ENCODE results near the gene CNTN6. TPM values are rescaled to one million over a fixed set of nuclear protein-coding genes. Genes with fewer than 3 reads are reported as not detected.

CNTN6 gene
- total RNA-seq, 1 experiment from 2014 or later, result not detected

DNA sequence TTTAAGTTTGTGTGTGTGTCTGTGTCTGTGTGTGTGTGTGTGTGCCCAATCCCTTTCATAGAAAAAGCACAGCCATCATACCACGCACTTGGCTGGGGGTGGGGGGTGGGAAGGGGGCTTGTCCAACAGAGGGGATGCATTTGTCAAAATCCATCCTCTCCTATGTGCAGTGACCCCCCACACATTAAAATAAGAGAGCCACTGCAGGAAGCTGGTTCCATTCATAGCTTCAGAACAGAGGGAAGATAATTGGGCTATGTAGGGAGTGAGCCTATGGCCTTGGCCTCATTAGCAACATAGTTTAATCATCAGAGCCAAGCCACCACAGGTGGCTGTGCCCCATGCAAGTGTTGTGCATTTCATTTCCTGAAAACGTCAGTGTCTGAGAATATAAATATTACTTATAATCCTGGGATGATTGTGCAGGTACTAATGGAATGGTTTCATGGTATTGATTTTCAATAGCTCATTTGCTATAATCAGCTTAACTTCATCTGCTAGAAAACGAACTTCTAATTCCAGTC, 330.8 kb downstream of the CNTN6 start:
- Histone ChIP-seq H3K79me1 (ENCODE audit: insufficient read depth, low read depth, low read length, poor library complexity, severe bottlenecking) (no peaks in the 10 kb centered on the region), H2BK20ac (ENCODE audit: low read depth, low read length, poor library complexity, severe bottlenecking) (no peak overlapping the region), H4K8ac (replicated peaks; ENCODE audit: insufficient read length, low read depth, low read length) (no peak overlapping the region), H3K79me2 (ENCODE audit: insufficient read depth, low read length) (no peaks in the 10 kb centered on the region), H3K27ac (ENCODE audit: insufficient read length, low read depth, low read length) (no peak overlapping the region), H2AFZ (ENCODE audit: low read length) (no peak overlapping the region), H3K14ac (ENCODE audit: insufficient read depth, low read length) (no peak overlapping the region), H2AK5ac (ENCODE audit: insufficient read length, low read length) (no peak overlapping the region), H4K91ac (ENCODE audit: insufficient read length, low read depth, low read length) (no peak overlapping the region), H3K4me2 (ENCODE audit: insufficient read depth, insufficient read length, low read length) (no peak overlapping the region), H2BK12ac (ENCODE audit: insufficient read length, low read depth, low read length) (no peak overlapping the region), H3K4ac (ENCODE audit: low read depth, low read length) (no peak overlapping the region), H3K27me3 (ENCODE audit: insufficient read depth, low read length) (no peaks in the 10 kb centered on the region), H3K4me1 (ENCODE audit: insufficient read depth, low read length) (no peaks in the 10 kb centered on the region), H3K9ac (ENCODE audit: extremely low read depth, insufficient read length, low read length) (no peak overlapping the region), H4K20me1 (ENCODE audit: control insufficient read depth, insufficient read depth, insufficient read length) (no peaks in the 10 kb centered on the region), H3K9me3 (ENCODE audit: control insufficient read depth, low read depth, low read length) (no peaks in the 10 kb centered on the region), H3K23ac (ENCODE audit: insufficient read length, low read depth, low read length) (no peak overlapping the region), H3K23me2 (ENCODE audit: insufficient read length, low read depth, low read length, poor library complexity, severe bottlenecking) (no peaks in the 10 kb centered on the region), H2BK15ac (ENCODE audit: low read depth, low read length) (no peak overlapping the region), H3K56ac (ENCODE audit: insufficient read length, low read depth, low read length) (no peak overlapping the region), H2BK5ac (ENCODE audit: insufficient read length, low read length) (no peak overlapping the region), H4K5ac (ENCODE audit: insufficient read length, low read depth, low read length) (no peak overlapping the region), H2BK120ac (ENCODE audit: low read depth, low read length, poor library complexity, severe bottlenecking) (no peak overlapping the region), H3K18ac (ENCODE audit: insufficient read length, low read depth, low read length) (no peak overlapping the region), H3T11ph (ENCODE audit: low read length) (no peak overlapping the region)
- H3K4me1 Mint-ChIP-seq, result peaks cover 0 to 2% of the 10 kb centered on the region in 2 experiments; a peak in 1 of 4 replicates
- H3K27ac Mint-ChIP-seq, result no peak overlapping the region; a peak in 1 of 7 replicates
- no peaks in the 10 kb centered on the region for H3K9me3 Mint-ChIP-seq
- WGBS (ENCODE audit: extremely low coverage, insufficient read length, low lambda C conversion rate), result no CpG with 5 or more reads among the region's 3 CpGs
- TF ChIP-seq, protein P1, sequence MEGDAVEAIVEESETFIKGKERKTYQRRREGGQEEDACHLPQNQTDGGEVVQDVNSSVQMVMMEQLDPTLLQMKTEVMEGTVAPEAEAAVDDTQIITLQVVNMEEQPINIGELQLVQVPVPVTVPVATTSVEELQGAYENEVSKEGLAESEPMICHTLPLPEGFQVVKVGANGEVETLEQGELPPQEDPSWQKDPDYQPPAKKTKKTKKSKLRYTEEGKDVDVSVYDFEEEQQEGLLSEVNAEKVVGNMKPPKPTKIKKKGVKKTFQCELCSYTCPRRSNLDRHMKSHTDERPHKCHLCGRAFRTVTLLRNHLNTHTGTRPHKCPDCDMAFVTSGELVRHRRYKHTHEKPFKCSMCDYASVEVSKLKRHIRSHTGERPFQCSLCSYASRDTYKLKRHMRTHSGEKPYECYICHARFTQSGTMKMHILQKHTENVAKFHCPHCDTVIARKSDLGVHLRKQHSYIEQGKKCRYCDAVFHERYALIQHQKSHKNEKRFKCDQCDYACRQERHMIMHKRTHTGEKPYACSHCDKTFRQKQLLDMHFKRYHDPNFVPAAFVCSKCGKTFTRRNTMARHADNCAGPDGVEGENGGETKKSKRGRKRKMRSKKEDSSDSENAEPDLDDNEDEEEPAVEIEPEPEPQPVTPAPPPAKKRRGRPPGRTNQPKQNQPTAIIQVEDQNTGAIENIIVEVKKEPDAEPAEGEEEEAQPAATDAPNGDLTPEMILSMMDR (conservative IDR thresholded peaks at IDR 0.05), result no peak
- H3K4me3 Mint-ChIP-seq, result no peak overlapping the region
- DNase-seq, result no peak
- no peaks in the 10 kb centered on the region for H3K27me3 Mint-ChIP-seq (ENCODE audit: low read depth)
- no peaks in the 10 kb centered on the region for H3K36me3 Mint-ChIP-seq (ENCODE audit: insufficient read depth in 1 of 3, low read depth in 3 of 3)
